ENCODE results near the gene IQCF6.

IQCF6 gene

GRCh38 chr3:51779137-51779536 lies at the start of gene IQCF6:
IQCF6 (minus strand) TSS chr3:51779237; CDS start chr3:51779224, 13 bp downstream.
- H3K9me3 Mint-ChIP-seq, result no peaks in the 10 kb centered on the region
- no peaks in the 10 kb centered on the region for H3K36me3 Mint-ChIP-seq (ENCODE audit: low read depth)
- H3K4me1 Mint-ChIP-seq (ENCODE audit: low read depth), result no peaks in the 10 kb centered on the region
- H3K4me3 Mint-ChIP-seq, result no peak within 1 kb of the TSS
- H3K27me3 Mint-ChIP-seq, result peaks cover 11% of the 10 kb centered on the region
- no peak within 1 kb of the TSS for H3K27ac Mint-ChIP-seq
- no peak for DNase-seq

- Mint-ChIP-seq H3K27ac (no peak overlapping the region), H3K27me3 (peaks cover 6% of the 10 kb centered on the region)
- DNase-seq, result no peak
Observed at GRCh38 chr3:51828297-51828696, 49.3 kb upstream of the IQCF6 start.

GRCh38 chr3:51819709-51820406 lies 40.8 kb upstream of the IQCF6 start:
- Mint-ChIP-seq H3K27ac (no peak overlapping the region), H3K4me3 (no peak overlapping the region), H3K4me1 (ENCODE audit: low read depth) (peaks cover 5% of the 10 kb centered on the region), H3K36me3 (ENCODE audit: low read depth) (no peaks in the 10 kb centered on the region), H3K9me3 (no peaks in the 10 kb centered on the region), H3K27me3 (peaks cover 39% of the 10 kb centered on the region)
- no peak for DNase-seq

More at GRCh38 chr3:51828297-51828696, 49.3 kb upstream of the IQCF6 start:
- Mint-ChIP-seq H3K36me3 (ENCODE audit: low read depth) (no peaks in the 10 kb centered on the region), H3K4me1 (ENCODE audit: low read depth) (peaks cover 2% of the 10 kb centered on the region), H3K9me3 (peaks cover 19% of the 10 kb centered on the region), H3K4me3 (no peak overlapping the region)

- no peak for DNase-seq
- H3K27me3 Mint-ChIP-seq, result peaks cover 36% of the 10 kb centered on the region
- H3K27ac Mint-ChIP-seq, result no peak overlapping the region
- no peaks in the 10 kb centered on the region for H3K9me3 Mint-ChIP-seq
- peaks cover 5% of the 10 kb centered on the region for H3K4me1 Mint-ChIP-seq (ENCODE audit: low read depth)
- no peaks in the 10 kb centered on the region for H3K36me3 Mint-ChIP-seq (ENCODE audit: low read depth)
- H3K4me3 Mint-ChIP-seq, result no peak overlapping the region
Observed at GRCh38 chr3:51819151-51819550, 40.1 kb upstream of the IQCF6 start.

- Mint-ChIP-seq H3K27me3 (peaks cover 34% of the 10 kb centered on the region), H3K36me3 (ENCODE audit: low read depth) (no peaks in the 10 kb centered on the region), H3K4me3 (no peak overlapping the region)
Observed at GRCh38 chr3:51817375-51817774, 38.3 kb upstream of the IQCF6 start.

GRCh38 chr3:51816723-51817122 lies 37.7 kb upstream of the IQCF6 start:
- no peak overlapping the region for H3K27ac Mint-ChIP-seq
- DNase-seq, result no peak
- no peaks in the 10 kb centered on the region for H3K9me3 Mint-ChIP-seq
- peaks cover 34% of the 10 kb centered on the region for H3K27me3 Mint-ChIP-seq
- H3K4me3 Mint-ChIP-seq, result no peak overlapping the region
- H3K4me1 Mint-ChIP-seq (ENCODE audit: low read depth), result peaks cover 1% of the 10 kb centered on the region
- no peaks in the 10 kb centered on the region for H3K36me3 Mint-ChIP-seq (ENCODE audit: low read depth)

More at GRCh38 chr3:51817375-51817774, 38.3 kb upstream of the IQCF6 start:
- Mint-ChIP-seq H3K9me3 (no peaks in the 10 kb centered on the region), H3K27ac (no peak overlapping the region), H3K4me1 (ENCODE audit: low read depth) (peaks cover 1% of the 10 kb centered on the region)
- no peak for DNase-seq

GRCh38 chr3:51815614-51816013 lies 36.6 kb upstream of the IQCF6 start:
- Mint-ChIP-seq H3K4me3 (no peak overlapping the region), H3K36me3 (ENCODE audit: low read depth) (no peaks in the 10 kb centered on the region), H3K4me1 (ENCODE audit: low read depth) (no peaks in the 10 kb centered on the region), H3K9me3 (no peaks in the 10 kb centered on the region), H3K27me3 (peaks cover 31% of the 10 kb centered on the region), H3K27ac (no peak overlapping the region)
- DNase-seq, result no peak

GRCh38 chr3:51814034-51814433 lies 35.0 kb upstream of the IQCF6 start:
- H3K27ac Mint-ChIP-seq, result no peak overlapping the region
- no peak overlapping the region for H3K4me3 Mint-ChIP-seq
- no peaks in the 10 kb centered on the region for H3K36me3 Mint-ChIP-seq (ENCODE audit: low read depth)
- H3K9me3 Mint-ChIP-seq, result no peaks in the 10 kb centered on the region
- no peaks in the 10 kb centered on the region for H3K4me1 Mint-ChIP-seq (ENCODE audit: low read depth)
- no peak for DNase-seq
- peaks cover 20% of the 10 kb centered on the region for H3K27me3 Mint-ChIP-seq

GRCh38 chr3:51813539-51813938 lies 34.5 kb upstream of the IQCF6 start:
- no peaks in the 10 kb centered on the region for H3K9me3 Mint-ChIP-seq
- no peak overlapping the region for H3K27ac Mint-ChIP-seq
- no peaks in the 10 kb centered on the region for H3K4me1 Mint-ChIP-seq (ENCODE audit: low read depth)
- no peaks in the 10 kb centered on the region for H3K36me3 Mint-ChIP-seq (ENCODE audit: low read depth)
- H3K4me3 Mint-ChIP-seq, result no peak overlapping the region
- no peak for DNase-seq
- H3K27me3 Mint-ChIP-seq, result peaks cover 18% of the 10 kb centered on the region

- no peaks in the 10 kb centered on the region for H3K27me3 Mint-ChIP-seq
Observed at GRCh38 chr3:51808934-51809333, 29.9 kb upstream of the IQCF6 start.

GRCh38 chr3:51802106-51802703 lies 23.2 kb upstream of the IQCF6 start:
- H3K9me3 Mint-ChIP-seq, result no peaks in the 10 kb centered on the region
- no peak for DNase-seq
- H3K27ac Mint-ChIP-seq, result no peak overlapping the region
- peaks cover 8% of the 10 kb centered on the region for H3K27me3 Mint-ChIP-seq
- H3K4me1 Mint-ChIP-seq (ENCODE audit: low read depth), result peaks cover 20% of the 10 kb centered on the region
- H3K4me3 Mint-ChIP-seq, result no peak overlapping the region
- no peaks in the 10 kb centered on the region for H3K36me3 Mint-ChIP-seq (ENCODE audit: low read depth)

More at GRCh38 chr3:51808934-51809333, 29.9 kb upstream of the IQCF6 start:
- no peak for DNase-seq
- Mint-ChIP-seq H3K9me3 (peaks cover 2% of the 10 kb centered on the region), H3K4me3 (no peak overlapping the region), H3K36me3 (ENCODE audit: low read depth) (no peaks in the 10 kb centered on the region), H3K27ac (no peak overlapping the region), H3K4me1 (ENCODE audit: low read depth) (no peaks in the 10 kb centered on the region)

- no peaks in the 10 kb centered on the region for H3K36me3 Mint-ChIP-seq (ENCODE audit: low read depth)
- H3K27ac Mint-ChIP-seq, result no peak overlapping the region
- H3K4me3 Mint-ChIP-seq, result no peak overlapping the region
- H3K4me1 Mint-ChIP-seq (ENCODE audit: low read depth), result peaks cover 27% of the 10 kb centered on the region
- H3K9me3 Mint-ChIP-seq, result no peaks in the 10 kb centered on the region
- DNase-seq, result no peak
- H3K27me3 Mint-ChIP-seq, result peaks cover 15% of the 10 kb centered on the region
Observed at GRCh38 chr3:51800750-51801125, 21.7 kb upstream of the IQCF6 start.

GRCh38 chr3:51799879-51800749 lies 21.1 kb upstream of the IQCF6 start:
- H3K27ac Mint-ChIP-seq, result no peak overlapping the region
- H3K36me3 Mint-ChIP-seq (ENCODE audit: low read depth), result no peaks in the 10 kb centered on the region
- peaks cover 27% of the 10 kb centered on the region for H3K4me1 Mint-ChIP-seq (ENCODE audit: low read depth)
- H3K9me3 Mint-ChIP-seq, result no peaks in the 10 kb centered on the region
- peaks cover 17% of the 10 kb centered on the region for H3K27me3 Mint-ChIP-seq
- H3K4me3 Mint-ChIP-seq, result no peak overlapping the region
- DNase-seq, result no peak

GRCh38 chr3:51798411-51798963 lies 19.4 kb upstream of the IQCF6 start:
- H3K27me3 Mint-ChIP-seq, result peaks cover 17% of the 10 kb centered on the region
- H3K9me3 Mint-ChIP-seq, result no peaks in the 10 kb centered on the region
- DNase-seq, result no peak
- no peaks in the 10 kb centered on the region for H3K36me3 Mint-ChIP-seq (ENCODE audit: low read depth)
- no peak overlapping the region for H3K27ac Mint-ChIP-seq
- H3K4me3 Mint-ChIP-seq, result no peak overlapping the region
- peaks cover 27% of the 10 kb centered on the region for H3K4me1 Mint-ChIP-seq (ENCODE audit: low read depth)
